PC-9 (cell line): Measurements from ENCODE around the gene IP6K2.

Experiments
- EZH2 ChIP-seq: fragments of 200-600 bp; sonication (generic); IDR thresholded peaks from 2 replicates; pipeline ENCODE4 v1.8.0; 2017; ENCODE audit warnings: antibody characterized with exemption, low read depth
- TF ChIP-seq, protein P1 (sequence below): fragments of 200-600 bp; sonication (generic); conservative IDR thresholded peaks from 2 replicates; pipeline ENCODE4 v1.6.1; 2017; ENCODE audit warnings: mixed run types, antibody characterized with exemption, mild to moderate bottlenecking, moderate library complexity

DNA sequence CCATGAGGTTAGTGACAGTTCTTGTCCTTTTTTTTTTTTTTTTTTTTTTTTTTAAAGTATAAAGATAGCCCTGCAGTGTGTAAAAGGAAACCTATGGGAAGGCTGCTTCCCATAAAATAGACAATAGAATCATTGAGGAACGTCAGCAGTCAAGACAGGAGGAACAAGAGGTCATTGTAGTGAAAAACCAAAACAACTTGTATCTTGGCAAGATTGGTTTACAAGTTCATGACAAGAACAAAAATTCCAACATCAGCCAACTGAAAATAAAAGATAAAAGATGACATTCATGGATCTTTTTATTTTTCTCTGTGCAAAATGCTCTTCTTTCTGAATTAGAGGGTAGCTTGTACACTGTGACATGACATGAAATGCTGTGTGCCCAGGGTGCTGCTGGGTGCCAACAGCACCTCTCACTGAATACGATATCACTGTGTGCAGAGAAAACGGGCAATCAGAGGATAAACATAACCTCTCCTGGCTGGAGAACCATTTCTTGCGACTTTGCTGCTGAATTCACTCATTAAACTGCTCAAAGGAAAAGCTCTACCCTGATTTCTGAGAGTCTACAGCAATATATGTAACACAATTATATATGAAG, 30.1 kb upstream of the IP6K2 start:
- TF ChIP-seq, protein P1, sequence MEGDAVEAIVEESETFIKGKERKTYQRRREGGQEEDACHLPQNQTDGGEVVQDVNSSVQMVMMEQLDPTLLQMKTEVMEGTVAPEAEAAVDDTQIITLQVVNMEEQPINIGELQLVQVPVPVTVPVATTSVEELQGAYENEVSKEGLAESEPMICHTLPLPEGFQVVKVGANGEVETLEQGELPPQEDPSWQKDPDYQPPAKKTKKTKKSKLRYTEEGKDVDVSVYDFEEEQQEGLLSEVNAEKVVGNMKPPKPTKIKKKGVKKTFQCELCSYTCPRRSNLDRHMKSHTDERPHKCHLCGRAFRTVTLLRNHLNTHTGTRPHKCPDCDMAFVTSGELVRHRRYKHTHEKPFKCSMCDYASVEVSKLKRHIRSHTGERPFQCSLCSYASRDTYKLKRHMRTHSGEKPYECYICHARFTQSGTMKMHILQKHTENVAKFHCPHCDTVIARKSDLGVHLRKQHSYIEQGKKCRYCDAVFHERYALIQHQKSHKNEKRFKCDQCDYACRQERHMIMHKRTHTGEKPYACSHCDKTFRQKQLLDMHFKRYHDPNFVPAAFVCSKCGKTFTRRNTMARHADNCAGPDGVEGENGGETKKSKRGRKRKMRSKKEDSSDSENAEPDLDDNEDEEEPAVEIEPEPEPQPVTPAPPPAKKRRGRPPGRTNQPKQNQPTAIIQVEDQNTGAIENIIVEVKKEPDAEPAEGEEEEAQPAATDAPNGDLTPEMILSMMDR, result no peak
- TF ChIP-seq EZH2, result no peak
